ENCODE measurements around the gene KCNJ12.

Gene KCNJ12

GRCh38 chr17:21363776-21364642 lies 12.1 kb upstream of the KCNJ12 start:
- in situ Hi-C loops (cut with MboI; ENCODE audit: low sequenced_read_pairs): no loop called here

GRCh38 chr17:21365016-21365415 lies 11.1 kb upstream of the KCNJ12 start:
- in situ Hi-C loops (cut with MboI; ENCODE audit: low sequenced_read_pairs): no loop called here

GRCh38 chr17:21368545-21369246 lies 7.5 kb upstream of the KCNJ12 start:
- in situ Hi-C loops (cut with MboI; ENCODE audit: low sequenced_read_pairs): no loop called here

- in situ Hi-C loops (cut with MboI; ENCODE audit: low sequenced_read_pairs): no loop called here
Measured at GRCh38 chr17:21369395-21369794, 6.8 kb upstream of the KCNJ12 start.

GRCh38 chr17:21370430-21370829 lies 5.7 kb upstream of the KCNJ12 start:
- in situ Hi-C loops (cut with MboI; ENCODE audit: low sequenced_read_pairs): no loop called here

- in situ Hi-C loops (cut with MboI; ENCODE audit: low sequenced_read_pairs): no loop called here
Measured at GRCh38 chr17:21371511-21372081, 4.6 kb upstream of the KCNJ12 start.

GRCh38 chr17:21372256-21372954 lies 3.8 kb upstream of the KCNJ12 start:
- in situ Hi-C loops (cut with MboI; ENCODE audit: low sequenced_read_pairs): no loop called here

- in situ Hi-C loops (cut with MboI; ENCODE audit: low sequenced_read_pairs): no loop called here
Measured at GRCh38 chr17:21373036-21373435, 3.1 kb upstream of the KCNJ12 start.

GRCh38 chr17:21373696-21374440 lies 2.3 kb upstream of the KCNJ12 start:
- in situ Hi-C loops (cut with MboI; ENCODE audit: low sequenced_read_pairs): no loop called here

- in situ Hi-C loops (cut with MboI; ENCODE audit: low sequenced_read_pairs): no loop called here
Measured at GRCh38 chr17:21374441-21375161, 1.6 kb upstream of the KCNJ12 start.

- in situ Hi-C loops (cut with MboI; ENCODE audit: low sequenced_read_pairs): no loop called here
Measured at GRCh38 chr17:21375162-21375560, 996 bp upstream of the KCNJ12 start.

GRCh38 chr17:21375757-21376080 lies 438 bp upstream of the KCNJ12 start:
- in situ Hi-C loops (cut with MboI; ENCODE audit: low sequenced_read_pairs): no loop called here

GRCh38 chr17:21376759-21377690 lies 868 bp downstream of the KCNJ12 start:
- in situ Hi-C loops (cut with MboI; ENCODE audit: low sequenced_read_pairs): no loop called here

- in situ Hi-C loops (cut with MboI; ENCODE audit: low sequenced_read_pairs): no loop called here
Measured at GRCh38 chr17:21377705-21378396, 1.7 kb downstream of the KCNJ12 start.

GRCh38 chr17:21378553-21378952 lies 2.4 kb downstream of the KCNJ12 start:
- in situ Hi-C loops (cut with MboI; ENCODE audit: low sequenced_read_pairs): no loop called here

GRCh38 chr17:21379080-21379711 lies 3.0 kb downstream of the KCNJ12 start:
- in situ Hi-C loops (cut with MboI; ENCODE audit: low sequenced_read_pairs): no loop called here

GRCh38 chr17:21380659-21381058 lies 4.5 kb downstream of the KCNJ12 start:
- in situ Hi-C loops (cut with MboI; ENCODE audit: low sequenced_read_pairs): no loop called here

All from hTERT RPE-1 (cell line).